Natural killer cell (primary cell): ENCODE measurements around the gene RNGTT. TPM values are rescaled to one million over a fixed set of nuclear protein-coding genes. Genes with fewer than 3 reads are reported as not detected.

Experiments used
- ATAC-seq, 3 donors: fragments of 150-1000 bp in 2 of 3; fragments of 200-7000 bp in 1 of 3; cut with Tn5 transposase; 1 replicate in 1 of 3; 2 replicates in 2 of 3; pipeline ENCODE4 v1.10.0; 2021; ENCODE audit warnings: mild to moderate bottlenecking in 2 of 3, moderate library complexity in 2 of 3
- DNase-seq, 2 donors: peaks; one replicate each; pipeline versions ENCODE4 v3.0.0 to v3.0.0-alpha.2; 2013 to 2021; ENCODE audit warnings: mixed read lengths in 1 of 2
- H3K27ac ChIP-seq: one replicate; pipeline ENCODE4 v1.5.1; 2013; ENCODE audit warnings: mild to moderate bottlenecking, low read length
- H3K27me3 ChIP-seq: one replicate; pipeline ENCODE4 v1.6.1; 2013; ENCODE audit warnings: low read length; ENCODE audit not compliant: control insufficient read depth, insufficient read depth
- H3K36me3 ChIP-seq: one replicate; pipeline ENCODE4 v1.6.1; 2013; ENCODE audit warnings: low read length; ENCODE audit not compliant: control insufficient read depth, insufficient read depth
- H3K4me1 ChIP-seq: one replicate; pipeline ENCODE4 v1.6.1; 2013; ENCODE audit warnings: low read length; ENCODE audit not compliant: control insufficient read depth, insufficient read depth
- H3K4me3 ChIP-seq: one replicate; pipeline ENCODE4 v1.5.1; 2013; ENCODE audit warnings: low read length
- H3K9me3 ChIP-seq: one replicate; pipeline ENCODE4 v1.6.1; 2013; ENCODE audit warnings: low read length; ENCODE audit not compliant: control insufficient read depth, insufficient read depth
- H3K27ac Mint-ChIP-seq, 2 donors: one replicate each; pipeline ENCODE4 v1.8.0; 2022; ENCODE audit warnings: mild to moderate bottlenecking in 2 of 2, mixed read lengths in 2 of 2, moderate library complexity in 1 of 2
- H3K27me3 Mint-ChIP-seq, 2 donors: one replicate each; pipeline ENCODE4 v1.8.0; 2022; ENCODE audit warnings: low read depth in 2 of 2, mixed read lengths in 2 of 2
- H3K36me3 Mint-ChIP-seq: one replicate; pipeline ENCODE4 v1.8.0; 2022; ENCODE audit warnings: mixed read lengths
- H3K4me1 Mint-ChIP-seq, 2 donors: one replicate each; pipeline ENCODE4 v1.8.0; 2022; ENCODE audit warnings: mixed read lengths in 2 of 2
- H3K4me3 Mint-ChIP-seq: one replicate; pipeline ENCODE4 v1.8.0; 2022; ENCODE audit warnings: mild to moderate bottlenecking, moderate library complexity, mixed read lengths
- H3K9me3 Mint-ChIP-seq, 2 donors: one replicate each; pipeline ENCODE4 v1.8.0; 2022; ENCODE audit warnings: mixed read lengths in 2 of 2
- CTCF ChIP-seq: fragments of 200-600 bp; IDR thresholded peaks from one replicate; pipeline ENCODE4 v1.8.0; 2022; ENCODE audit warnings: antibody characterized with exemption
- WGBS: methylation state at CpG from one replicate; pipeline ENCODE4 v1.1.7; 2013; ENCODE audit warnings: missing lambda C conversion rate; ENCODE audit not compliant: insufficient coverage; 5-methylcytosine and 5-hydroxymethylcytosine counted together
- intact Hi-C: fragments of 100-400 bp; cut with micrococcal nuclease; formaldehyde crosslinking; loops from one replicate; pipeline ENCODE4 v1.14.2; 2022
- total RNA-seq, 4 donors: library from RNA; stranded (reverse); fragments of 120-200 nt in 1 of 4; gene quantifications; one replicate each; pipeline versions ENCODE4 v1.2.3 to v1.2.4, GENCODE V29; 2013 to 2022

Gene RNGTT
- total RNA-seq, 3 donors from 2014 or later (not counting 1 experiment from before 2014, with no cell fraction given): 23.1 to 27.2 (median 23.1) TPM

DNA sequence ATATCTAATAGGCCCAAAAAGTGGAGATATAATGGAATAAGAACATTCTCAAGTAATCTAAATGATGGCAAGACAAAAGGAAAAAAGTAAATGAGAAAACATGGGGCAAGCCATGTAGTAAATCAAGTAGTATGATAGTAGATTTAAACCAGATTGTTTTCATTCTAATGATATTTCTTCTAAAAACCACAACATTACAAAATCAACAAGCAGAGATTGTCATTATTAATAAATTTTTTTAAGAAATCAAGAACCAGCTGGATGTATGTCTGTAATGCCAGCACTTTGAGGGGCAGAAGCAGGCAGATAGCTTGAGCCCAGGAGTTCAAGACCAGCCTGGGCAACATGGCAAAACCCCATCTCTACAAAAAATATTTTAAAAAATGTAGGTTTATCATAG, 155.0 kb downstream of the RNGTT start:
- intact Hi-C loops: no loop called here
- no peak for ATAC-seq
- DNase-seq: no peak
- H3K27ac Mint-ChIP-seq: no peak overlapping the region
- no peaks in the 10 kb centered on the region for H3K4me1 ChIP-seq
- no peaks in the 10 kb centered on the region for H3K27me3 ChIP-seq
- H3K27me3 Mint-ChIP-seq: no peaks in the 10 kb centered on the region
- H3K27ac ChIP-seq: no peak overlapping the region
- H3K9me3 ChIP-seq: peaks cover 3% of the 10 kb centered on the region
- peaks cover 19% of the 10 kb centered on the region for H3K36me3 Mint-ChIP-seq
- H3K4me3 ChIP-seq: no peak overlapping the region
- H3K4me1 Mint-ChIP-seq: peaks cover 18 to 20% of the 10 kb centered on the region in 2 donors
- peaks cover 5 to 10% of the 10 kb centered on the region in 2 donors for H3K9me3 Mint-ChIP-seq
- no peak for TF ChIP-seq CTCF
- H3K4me3 Mint-ChIP-seq: no peak overlapping the region
- peaks cover 1% of the 10 kb centered on the region for H3K36me3 ChIP-seq

- DNase-seq (no peak), ATAC-seq (no peak)
- H3K4me1 ChIP-seq: no peaks in the 10 kb centered on the region
- H3K9me3 ChIP-seq: peaks cover 3% of the 10 kb centered on the region
- no CpG with 5 or more reads among the region's 1 CpG for WGBS
- Mint-ChIP-seq H3K9me3 (peaks cover 5 to 10% of the 10 kb centered on the region in 2 donors), H3K4me3 (no peak overlapping the region), H3K27ac (no peak overlapping the region), H3K4me1 (peaks cover 14 to 15% of the 10 kb centered on the region in 2 donors), H3K36me3 (peaks cover 19% of the 10 kb centered on the region), H3K27me3 (no peaks in the 10 kb centered on the region)
- H3K36me3 ChIP-seq: peaks cover 1% of the 10 kb centered on the region
- H3K4me3 ChIP-seq: no peak overlapping the region
- no peak overlapping the region for H3K27ac ChIP-seq
- TF ChIP-seq CTCF: no peak
- intact Hi-C loops: no loop called here
- H3K27me3 ChIP-seq: no peaks in the 10 kb centered on the region
Measured at GRCh38 chr6:88807622-88808021, 155.8 kb downstream of the RNGTT start.

GRCh38 chr6:88806728-88807127, 156.7 kb downstream of the RNGTT start:
- H3K4me3 ChIP-seq: no peak overlapping the region
- H3K9me3 ChIP-seq: peaks cover 3% of the 10 kb centered on the region
- TF ChIP-seq CTCF: no peak
- Mint-ChIP-seq H3K36me3 (peaks cover 19% of the 10 kb centered on the region), H3K27me3 (no peaks in the 10 kb centered on the region), H3K9me3 (peaks cover 5 to 10% of the 10 kb centered on the region in 2 donors), H3K4me1 (peaks cover 14 to 15% of the 10 kb centered on the region in 2 donors), H3K27ac (no peak overlapping the region), H3K4me3 (no peak overlapping the region)
- DNase-seq (no peak), ATAC-seq (no peak)
- whole genome bisulfite sequencing: 97% methylated on average over 4 of the region's 4 CpGs
- intact Hi-C loops: no loop called here
- H3K36me3 ChIP-seq: peaks cover 1% of the 10 kb centered on the region
- H3K27ac ChIP-seq: no peak overlapping the region
- no peaks in the 10 kb centered on the region for H3K4me1 ChIP-seq
- no peaks in the 10 kb centered on the region for H3K27me3 ChIP-seq

GRCh38 chr6:88804701-88805100, 158.7 kb downstream of the RNGTT start:
- Mint-ChIP-seq H3K4me3 (no peak overlapping the region), H3K27ac (peak overlapping the region; percentile 16 to 27), H3K27me3 (no peaks in the 10 kb centered on the region), H3K4me1 (peaks cover 20% of the 10 kb centered on the region in 2 donors), H3K36me3 (peaks cover 19% of the 10 kb centered on the region), H3K9me3 (peaks cover 5 to 10% of the 10 kb centered on the region in 2 donors)
- Histone ChIP-seq H3K27me3 (no peaks in the 10 kb centered on the region), H3K9me3 (peaks cover 3% of the 10 kb centered on the region), H3K4me3 (no peak overlapping the region), H3K4me1 (no peaks in the 10 kb centered on the region), H3K36me3 (peaks cover 10% of the 10 kb centered on the region), H3K27ac (no peak overlapping the region)
- ATAC-seq (no peak), DNase-seq (no peak)
- 100% methylated on average over 1 of the region's 2 CpGs for WGBS
- intact Hi-C loops: no loop called here
- TF ChIP-seq CTCF: no peak
